Mucosa of descending colon (tissue), 3 donors: Measurements from ENCODE around the gene ARHGAP5. TPM values are rescaled to one million over a fixed set of nuclear protein-coding genes. Genes with fewer than 3 reads are reported as not detected.
"Not testable (repeated sequence)": the region's sequence is repeated elsewhere in the genome, so short reads cannot be mapped to it uniquely, and the experiment has no call there.

Experiments used
- ATAC-seq: fragments of 200-7000 bp; cut with Tn5 transposase; one replicate; pipeline ENCODE4 v1.9.1; 2020; ENCODE audit warnings: mild to moderate bottlenecking, moderate library complexity
- DNase-seq, 3 donors: peaks; one replicate each; pipeline ENCODE4 v3.0.0-alpha.2; 2020
- H3K36me3 ChIP-seq: fragments of 200-600 bp; one replicate; pipeline ENCODE4 v1.8.0; 2021; ENCODE audit warnings: low read depth, mild to moderate bottlenecking
- H3K4me1 ChIP-seq: fragments of 200-600 bp; one replicate; pipeline ENCODE4 v1.8.0; 2021; ENCODE audit warnings: low read depth, mild to moderate bottlenecking
- H3K4me3 ChIP-seq: fragments of 200-600 bp; one replicate; pipeline ENCODE4 v1.8.0; 2021; ENCODE audit warnings: mild to moderate bottlenecking
- H3K9me3 ChIP-seq: fragments of 200-600 bp; one replicate; pipeline ENCODE4 v1.8.0; 2021; ENCODE audit warnings: mild to moderate bottlenecking
- intact Hi-C, 2 donors: fragments of 100-400 bp; cut with DNase I in 1 of 2; cut with micrococcal nuclease in 1 of 2; formaldehyde crosslinking; loops; one replicate each; pipeline versions ENCODE4 v1.11.0 to v1.11.1; 2022; cut with DNase I, micrococcal nuclease
- total RNA-seq, 3 donors: library from RNA; stranded (reverse); fragmentation: NEBNext Ultra II Directional in 2 of 3; extraction: Animal tissue kit (Norgen Biotek cat#: 25700) in 2 of 3; gene quantifications; one replicate each; pipeline versions ENCODE4 v1.2.1 to v1.2.4, GENCODE V29; 2021 to 2023
- TF ChIP-seq, protein P1 (sequence below): fragments of 200-600 bp; IDR thresholded peaks from one replicate; pipeline ENCODE4 v1.8.0; 2022; ENCODE audit warnings: antibody characterized with exemption, mild to moderate bottlenecking
- donor health status: DM: no; HTN: no; CAD: no; lungs with moderate emphysema.
- donor health status: DM: no; HTN: no; CAD: no.
- donor health status: DM: no; HTN: yes; CAD: no.

ARHGAP5 gene
- total RNA-seq, 3 donors from 2014 or later: 94.7 to 203 (median 106) TPM

DNA sequence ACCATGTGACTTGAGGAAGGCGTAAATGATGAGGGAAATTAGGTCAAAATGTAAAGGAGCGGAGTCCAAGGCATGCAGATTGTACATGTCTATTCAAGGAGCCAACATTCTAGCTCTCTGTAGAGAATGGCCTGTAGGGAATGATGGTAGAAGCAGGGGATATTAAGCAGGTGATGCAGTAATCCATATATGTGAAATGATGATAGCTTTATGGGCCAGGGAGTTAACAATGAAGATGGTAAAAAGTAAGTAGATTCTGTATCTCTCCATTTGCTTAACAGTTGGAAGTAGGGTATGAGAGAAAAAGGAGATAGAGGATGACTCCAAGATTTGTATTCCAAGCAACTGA is 33.4 kb downstream of the ARHGAP5 start:
- no peak for DNase-seq
- intact Hi-C loops: no loop called here
- ATAC-seq: no peak
- peaks cover 8% of the 10 kb centered on the region for H3K4me1 ChIP-seq
- no peaks in the 10 kb centered on the region for H3K9me3 ChIP-seq
- H3K36me3 ChIP-seq: no peaks in the 10 kb centered on the region
- TF ChIP-seq, protein P1, sequence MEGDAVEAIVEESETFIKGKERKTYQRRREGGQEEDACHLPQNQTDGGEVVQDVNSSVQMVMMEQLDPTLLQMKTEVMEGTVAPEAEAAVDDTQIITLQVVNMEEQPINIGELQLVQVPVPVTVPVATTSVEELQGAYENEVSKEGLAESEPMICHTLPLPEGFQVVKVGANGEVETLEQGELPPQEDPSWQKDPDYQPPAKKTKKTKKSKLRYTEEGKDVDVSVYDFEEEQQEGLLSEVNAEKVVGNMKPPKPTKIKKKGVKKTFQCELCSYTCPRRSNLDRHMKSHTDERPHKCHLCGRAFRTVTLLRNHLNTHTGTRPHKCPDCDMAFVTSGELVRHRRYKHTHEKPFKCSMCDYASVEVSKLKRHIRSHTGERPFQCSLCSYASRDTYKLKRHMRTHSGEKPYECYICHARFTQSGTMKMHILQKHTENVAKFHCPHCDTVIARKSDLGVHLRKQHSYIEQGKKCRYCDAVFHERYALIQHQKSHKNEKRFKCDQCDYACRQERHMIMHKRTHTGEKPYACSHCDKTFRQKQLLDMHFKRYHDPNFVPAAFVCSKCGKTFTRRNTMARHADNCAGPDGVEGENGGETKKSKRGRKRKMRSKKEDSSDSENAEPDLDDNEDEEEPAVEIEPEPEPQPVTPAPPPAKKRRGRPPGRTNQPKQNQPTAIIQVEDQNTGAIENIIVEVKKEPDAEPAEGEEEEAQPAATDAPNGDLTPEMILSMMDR: no peak
- no peak overlapping the region for H3K4me3 ChIP-seq

DNA sequence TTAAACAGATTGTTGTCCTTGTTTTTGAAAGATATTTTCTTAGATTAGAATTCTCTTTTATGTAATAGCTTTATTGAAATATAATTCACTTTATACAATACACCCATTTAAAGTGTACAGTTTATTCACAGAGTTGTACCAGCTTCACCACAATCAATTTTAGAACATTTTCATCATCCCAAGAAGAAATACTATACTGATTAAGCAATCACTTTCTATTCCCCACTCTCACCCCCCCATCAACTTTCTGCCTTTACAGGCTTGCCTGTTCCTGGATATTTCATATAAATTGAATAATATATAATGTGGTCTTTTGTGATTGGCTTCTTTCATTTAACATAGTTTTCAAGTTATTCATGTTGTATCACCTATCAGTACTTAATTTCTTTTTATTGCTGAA is 44.4 kb downstream of the ARHGAP5 start:
- Histone ChIP-seq H3K4me1 (no peaks in the 10 kb centered on the region), H3K36me3 (no peaks in the 10 kb centered on the region), H3K4me3 (no peak overlapping the region), H3K9me3 (no peaks in the 10 kb centered on the region)
- TF ChIP-seq, protein P1: no peak
- no peak for ATAC-seq
- intact Hi-C loops: no loop called here
- no peak for DNase-seq

DNA sequence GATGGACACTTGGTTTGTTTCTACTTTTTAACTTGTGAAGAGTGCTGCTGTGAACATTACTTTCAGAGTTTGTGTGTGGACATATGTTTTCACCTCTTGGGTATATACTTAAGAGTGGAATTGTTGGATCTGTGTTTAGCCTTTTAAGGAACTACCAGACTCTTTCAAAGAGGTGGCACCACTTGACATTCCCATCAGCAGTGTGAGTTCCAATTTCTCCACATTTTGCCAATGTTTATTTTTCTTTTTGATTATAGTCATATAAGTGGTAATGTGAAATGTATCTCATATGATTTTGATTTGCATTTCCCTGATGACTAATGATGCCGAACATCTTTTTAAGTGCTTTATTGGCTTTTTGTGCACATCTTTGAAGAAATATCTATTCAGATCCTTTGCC is 44.8 kb downstream of the ARHGAP5 start:
- intact Hi-C loops: no loop called here
- no peak for ATAC-seq

DNA sequence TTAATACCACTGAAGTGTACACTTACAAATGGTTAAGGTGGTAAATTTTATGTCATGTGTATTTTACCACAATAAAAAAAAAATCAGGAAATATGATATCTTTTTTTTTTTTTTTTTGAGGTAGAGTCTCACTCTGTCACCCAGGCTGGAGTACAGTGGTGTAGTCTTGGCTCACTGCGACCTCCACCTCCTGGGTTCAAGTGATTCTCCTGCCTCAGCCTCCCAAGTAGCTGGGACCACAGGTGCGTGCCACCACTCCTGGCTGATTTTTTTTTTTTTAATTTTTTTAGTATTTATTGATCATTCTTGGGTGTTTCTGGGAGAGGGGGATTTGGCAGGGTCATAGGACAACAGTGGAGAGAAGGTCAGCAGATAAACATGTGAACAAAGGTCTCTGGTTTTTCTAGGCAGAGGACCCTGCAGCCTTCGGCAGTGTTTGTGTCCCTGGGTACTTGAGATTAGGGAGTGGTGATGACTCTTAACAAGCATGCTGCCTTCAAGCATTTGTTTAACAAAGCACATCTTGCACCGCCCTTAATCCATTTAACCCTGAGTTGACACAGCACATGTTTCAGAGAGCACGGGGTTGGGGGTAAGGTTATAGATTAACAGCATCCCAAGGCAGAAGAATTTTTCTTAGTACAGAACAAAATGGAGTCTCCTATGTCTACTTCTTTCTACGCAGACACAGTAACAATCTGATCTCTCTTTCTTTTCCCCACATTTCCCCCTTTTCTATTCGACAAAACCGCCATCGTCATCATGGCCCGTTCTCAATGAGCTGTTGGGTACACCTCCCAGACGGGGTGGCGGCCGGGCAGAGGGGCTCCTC is 50.0 kb downstream of the ARHGAP5 start:
- DNase-seq, ATAC-seq, intact Hi-C loops, H3K9me3 ChIP-seq, H3K36me3 ChIP-seq, H3K4me1 ChIP-seq, H3K4me3 ChIP-seq: not testable (repeated sequence)

More for the DNA sequence above, 44.8 kb downstream of the ARHGAP5 start:
- Histone ChIP-seq H3K4me3 (no peak overlapping the region), H3K36me3 (no peaks in the 10 kb centered on the region), H3K9me3 (no peaks in the 10 kb centered on the region), H3K4me1 (no peaks in the 10 kb centered on the region)
- no peak for DNase-seq
- TF ChIP-seq, protein P1: no peak

DNA sequence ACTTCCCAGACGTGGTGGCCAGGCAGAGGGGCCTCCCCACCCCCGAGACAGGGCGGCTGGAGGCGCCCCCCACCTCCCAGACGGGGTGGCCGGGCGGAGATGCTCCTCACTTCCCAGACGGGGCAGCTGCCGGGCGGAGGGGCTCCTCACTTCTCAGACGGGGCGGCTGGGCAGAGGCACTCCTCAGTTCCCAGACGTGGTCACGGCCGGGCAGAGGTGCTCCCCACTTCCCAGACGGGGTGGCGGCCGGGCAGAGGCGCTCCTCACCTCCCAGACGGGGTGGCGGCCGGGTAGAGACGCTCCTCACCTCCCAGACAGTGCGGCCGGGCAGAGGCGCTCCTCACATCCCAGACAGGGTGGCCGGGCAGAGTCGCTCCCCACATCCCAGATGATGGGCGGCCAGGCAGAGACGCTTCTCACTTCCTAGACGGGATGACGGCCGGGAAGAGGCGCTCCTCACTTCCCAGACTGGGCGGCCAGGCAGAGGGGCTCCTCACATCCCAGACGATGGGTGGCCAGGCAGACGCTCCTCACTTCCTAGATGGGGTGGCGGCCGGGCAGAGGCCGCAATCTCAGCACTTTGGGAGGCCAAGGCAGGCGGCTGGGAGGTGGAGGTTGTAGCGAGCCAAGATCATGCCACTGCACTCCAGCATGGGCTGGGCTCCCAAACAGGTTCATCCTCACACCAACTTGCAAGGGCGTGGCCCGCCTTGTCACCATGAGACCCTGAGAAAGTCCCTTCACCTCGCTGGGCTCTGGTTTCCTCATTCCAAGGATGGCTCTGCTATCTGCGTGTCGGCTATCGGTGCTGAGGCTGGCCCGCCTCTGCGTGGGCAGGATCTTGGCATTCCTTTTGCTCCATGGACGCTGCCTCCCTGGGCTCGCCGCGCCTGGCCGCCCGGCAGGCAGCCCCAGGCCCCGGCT is 50.9 kb downstream of the ARHGAP5 start:
- H3K4me3 ChIP-seq, H3K36me3 ChIP-seq, intact Hi-C loops, ATAC-seq, H3K4me1 ChIP-seq, DNase-seq, H3K9me3 ChIP-seq: not testable (repeated sequence)

DNA sequence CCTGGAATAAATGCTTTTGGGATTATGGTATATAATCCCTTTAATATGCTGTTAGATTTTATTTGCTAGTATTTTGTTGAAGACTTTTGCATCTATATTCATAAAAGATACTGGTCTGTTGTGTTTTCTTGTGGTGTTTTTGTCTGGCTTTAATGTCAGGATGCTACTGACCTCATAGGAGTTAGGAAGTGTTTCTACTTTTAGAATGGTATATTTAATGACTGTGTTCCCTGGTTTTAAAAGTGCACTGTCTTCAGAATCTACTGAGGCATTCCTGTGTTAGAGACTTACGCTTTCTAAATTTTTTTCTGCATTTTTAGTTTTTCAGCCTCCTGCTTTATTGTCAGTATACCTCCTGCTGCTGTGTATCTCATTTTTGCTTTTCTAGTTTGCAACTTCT is 51.6 kb downstream of the ARHGAP5 start:
- intact Hi-C loops: no loop called here
- DNase-seq: no peak

More for the DNA sequence above, 51.6 kb downstream of the ARHGAP5 start:
- peaks cover 4% of the 10 kb centered on the region for H3K9me3 ChIP-seq
- TF ChIP-seq, protein P1: no peak
- H3K4me3 ChIP-seq: no peak overlapping the region
- no peak for ATAC-seq
- no peaks in the 10 kb centered on the region for H3K36me3 ChIP-seq
- H3K4me1 ChIP-seq: no peaks in the 10 kb centered on the region
